Glutamatergic neuron (in vitro differentiated cells): ENCODE data around the gene PTGFRN. TPM values are rescaled to one million over a fixed set of nuclear protein-coding genes. Genes with fewer than 3 reads are reported as not detected.
A peak's percentile ranks its signal among the peaks of the same experiment; 100 is the strongest.

Experiments
- DNase-seq: peaks from one replicate; pipeline ENCODE4 v3.0.0; 2022
- H3K27ac Mint-ChIP-seq: one replicate; pipeline ENCODE4 v1.8.0; 2020; ENCODE audit warnings: mild to moderate bottlenecking, mixed read lengths, inconsistent platforms; ENCODE audit not compliant: unreplicated experiment
- H3K27me3 Mint-ChIP-seq: one replicate; pipeline ENCODE4 v1.8.0; 2020; ENCODE audit warnings: mild to moderate bottlenecking, moderate library complexity, mixed read lengths, inconsistent platforms; ENCODE audit not compliant: unreplicated experiment
- H3K36me3 Mint-ChIP-seq: one replicate; pipeline ENCODE4 v1.8.0; 2020; ENCODE audit warnings: mild to moderate bottlenecking, mixed read lengths, inconsistent platforms; ENCODE audit not compliant: unreplicated experiment
- H3K4me1 Mint-ChIP-seq: one replicate; pipeline ENCODE4 v1.8.0; 2020; ENCODE audit warnings: mild to moderate bottlenecking, low read depth, mixed read lengths, inconsistent platforms; ENCODE audit not compliant: unreplicated experiment
- H3K4me3 Mint-ChIP-seq: one replicate; pipeline ENCODE4 v1.8.0; 2020; ENCODE audit warnings: mild to moderate bottlenecking, mixed read lengths, inconsistent platforms; ENCODE audit not compliant: unreplicated experiment
- H3K9me3 Mint-ChIP-seq: one replicate; pipeline ENCODE4 v1.8.0; 2020; ENCODE audit warnings: mild to moderate bottlenecking, moderate library complexity, mixed read lengths, inconsistent platforms; ENCODE audit not compliant: unreplicated experiment
- CTCF ChIP-seq: fragments of 200-600 bp; sonication (generic); IDR thresholded peaks from one replicate; pipeline ENCODE4 v1.5.0; 2021; ENCODE audit not compliant: partially characterized antibody, unreplicated experiment
- total RNA-seq: library from RNA; stranded (reverse); fragmentation: NEBNext Ultra II Directional; extraction: Animal tissue kit (Norgen Biotek cat#: 25700); gene quantifications from one replicate; pipeline ENCODE4 v1.2.1, GENCODE V29; 2021; ENCODE audit not compliant: unreplicated experiment

PTGFRN gene
- total RNA-seq, 1 donor from 2014 or later, result 61.2 TPM

- TF ChIP-seq CTCF, result no peak
- peaks cover 15% of the 10 kb centered on the region for H3K4me1 Mint-ChIP-seq
- DNase-seq, result no peak
- peaks cover 3% of the 10 kb centered on the region for H3K27me3 Mint-ChIP-seq
- H3K36me3 Mint-ChIP-seq, result no peaks in the 10 kb centered on the region
- H3K4me3 Mint-ChIP-seq, result no peak overlapping the region
- peak overlapping the region; percentile 49 for H3K27ac Mint-ChIP-seq
- H3K9me3 Mint-ChIP-seq, result no peaks in the 10 kb centered on the region
Measured at GRCh38 chr1:116880917-116881316, 28.8 kb upstream of the PTGFRN start.

GRCh38 chr1:116881879-116882520 lies 27.7 kb upstream of the PTGFRN start:
- DNase-seq, result peak; percentile 35
- Mint-ChIP-seq H3K4me3 (no peak overlapping the region), H3K27ac (peak overlapping the region; percentile 62)

GRCh38 chr1:116882866-116883265 lies 26.9 kb upstream of the PTGFRN start:
- Mint-ChIP-seq H3K27me3 (peaks cover 3% of the 10 kb centered on the region), H3K4me3 (no peak overlapping the region), H3K9me3 (no peaks in the 10 kb centered on the region), H3K4me1 (peaks cover 16% of the 10 kb centered on the region), H3K36me3 (no peaks in the 10 kb centered on the region), H3K27ac (no peak overlapping the region)
- DNase-seq, result no peak
- TF ChIP-seq CTCF, result no peak

More at GRCh38 chr1:116881879-116882520, 27.7 kb upstream of the PTGFRN start:
- Mint-ChIP-seq H3K9me3 (no peaks in the 10 kb centered on the region), H3K27me3 (peaks cover 3% of the 10 kb centered on the region), H3K36me3 (no peaks in the 10 kb centered on the region), H3K4me1 (peaks cover 16% of the 10 kb centered on the region)
- TF ChIP-seq CTCF, result no peak

DNA sequence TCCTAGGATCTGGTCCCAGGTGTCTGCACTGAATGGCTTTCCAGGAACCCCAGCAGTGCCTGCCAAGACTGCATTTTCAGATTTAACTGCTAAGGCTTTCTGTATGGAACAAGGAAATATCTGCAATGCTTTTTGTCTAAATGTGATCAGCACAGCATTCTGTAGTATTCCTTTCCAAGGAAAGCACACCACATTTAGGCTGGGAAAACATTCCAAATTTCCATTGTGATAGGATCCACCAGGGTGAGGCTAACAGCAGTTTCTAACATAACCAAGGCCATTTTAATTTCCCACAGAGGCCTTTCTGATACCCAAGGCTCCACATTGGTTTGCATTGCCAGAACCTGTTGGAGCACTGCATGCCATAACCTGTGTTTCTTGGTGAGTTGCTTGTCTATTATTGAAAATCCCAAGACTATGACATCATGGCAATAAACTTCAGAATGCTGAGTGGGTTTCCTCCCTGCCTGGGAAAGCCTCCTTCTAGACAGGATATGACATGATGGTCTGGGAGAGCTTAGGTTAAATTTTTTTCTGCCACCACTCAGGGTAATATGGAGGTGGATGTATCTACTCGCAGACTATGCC lies 23.3 kb upstream of the PTGFRN start:
- Mint-ChIP-seq H3K27ac (no peak overlapping the region), H3K4me1 (peaks cover 10% of the 10 kb centered on the region)

More for the DNA sequence above, 23.3 kb upstream of the PTGFRN start:
- H3K36me3 Mint-ChIP-seq, result no peaks in the 10 kb centered on the region
- no peak for DNase-seq
- H3K4me3 Mint-ChIP-seq, result no peak overlapping the region
- H3K27me3 Mint-ChIP-seq, result peaks cover 3% of the 10 kb centered on the region
- no peak for TF ChIP-seq CTCF
- no peaks in the 10 kb centered on the region for H3K9me3 Mint-ChIP-seq
